Right ventricle myocardium superior (tissue), 1 donor: ENCODE results near the gene FBXL19. TPM values are rescaled to one million over a fixed set of nuclear protein-coding genes. Genes with fewer than 3 reads are reported as not detected.
A peak's percentile ranks its signal among the peaks of the same experiment; 100 is the strongest.

Experiments
- ATAC-seq: fragments of 200-7000 bp; cut with Tn5 transposase; one replicate; pipeline ENCODE4 v1.9.1; 2020; ENCODE audit warnings: mild to moderate bottlenecking; ENCODE audit not compliant: poor library complexity
- DNase-seq: peaks from one replicate; pipeline ENCODE4 v3.0.0-alpha.2; 2020
- intact Hi-C: fragments of 100-400 bp; cut with DNase I; formaldehyde crosslinking; loops from one replicate; pipeline ENCODE4 v1.11.2; 2022
- total RNA-seq: library from RNA; stranded (reverse); fragmentation: NEBNext Ultra II Directional; extraction: Animal tissue kit (Norgen Biotek cat#: 25700); gene quantifications from one replicate; pipeline ENCODE4 v1.2.1, GENCODE V29; 2021
- donor health status: DM: no; HTN: yes; CAD: no; lungs with severe emphysema.

FBXL19 gene
- total RNA-seq, 1 donor from 2014 or later: 4.7 TPM

DNA sequence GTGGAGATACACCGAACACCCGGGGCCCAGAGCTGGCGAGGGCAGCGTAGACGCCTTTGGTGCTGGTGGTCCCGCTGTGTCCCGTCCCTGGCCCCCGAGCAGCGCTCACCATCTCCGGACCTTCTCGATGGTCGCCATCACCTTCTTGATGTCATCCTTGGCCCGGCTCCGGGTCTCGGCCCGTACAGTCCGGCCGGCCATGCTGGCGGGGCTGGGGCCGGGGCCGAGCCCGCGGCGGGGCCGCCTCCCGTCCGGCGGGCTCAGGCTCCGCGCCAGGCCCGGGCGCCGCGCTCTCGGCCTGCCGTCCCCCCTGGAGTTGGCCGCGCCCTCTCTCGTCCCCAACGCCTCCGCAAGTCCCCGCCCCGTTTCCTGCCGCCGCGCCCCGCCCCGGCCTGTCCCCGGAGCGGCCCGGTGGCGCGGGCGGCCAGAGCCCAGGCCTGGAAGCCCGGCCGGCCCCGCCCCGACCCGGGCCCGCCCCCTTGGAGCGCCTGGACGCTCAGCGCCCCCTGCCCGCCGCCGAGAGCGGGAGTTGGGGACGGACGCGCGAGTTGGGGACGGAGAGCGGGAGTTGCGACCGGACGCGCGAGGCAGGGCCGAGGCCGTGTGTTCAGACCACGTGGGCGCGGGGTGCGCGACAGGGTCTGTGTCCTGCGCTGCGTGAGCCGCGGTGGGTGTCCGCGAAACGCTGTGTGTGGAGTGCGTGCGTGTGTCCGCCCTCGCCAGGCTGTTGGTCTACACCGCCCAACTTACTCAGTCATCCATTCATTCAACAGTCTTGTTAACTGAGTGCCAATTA lies 29.4 kb upstream of the FBXL19 start, which contains the start of gene BCL7C:
TSS of gene BCL7C (minus strand) at position 334 of the 796 bp plus-strand sequence. CDS start at position 201, 133 bp downstream.
- ATAC-seq (peak; percentile 87), DNase-seq (peak; percentile 97)
- intact Hi-C loops: no loop called here

DNA sequence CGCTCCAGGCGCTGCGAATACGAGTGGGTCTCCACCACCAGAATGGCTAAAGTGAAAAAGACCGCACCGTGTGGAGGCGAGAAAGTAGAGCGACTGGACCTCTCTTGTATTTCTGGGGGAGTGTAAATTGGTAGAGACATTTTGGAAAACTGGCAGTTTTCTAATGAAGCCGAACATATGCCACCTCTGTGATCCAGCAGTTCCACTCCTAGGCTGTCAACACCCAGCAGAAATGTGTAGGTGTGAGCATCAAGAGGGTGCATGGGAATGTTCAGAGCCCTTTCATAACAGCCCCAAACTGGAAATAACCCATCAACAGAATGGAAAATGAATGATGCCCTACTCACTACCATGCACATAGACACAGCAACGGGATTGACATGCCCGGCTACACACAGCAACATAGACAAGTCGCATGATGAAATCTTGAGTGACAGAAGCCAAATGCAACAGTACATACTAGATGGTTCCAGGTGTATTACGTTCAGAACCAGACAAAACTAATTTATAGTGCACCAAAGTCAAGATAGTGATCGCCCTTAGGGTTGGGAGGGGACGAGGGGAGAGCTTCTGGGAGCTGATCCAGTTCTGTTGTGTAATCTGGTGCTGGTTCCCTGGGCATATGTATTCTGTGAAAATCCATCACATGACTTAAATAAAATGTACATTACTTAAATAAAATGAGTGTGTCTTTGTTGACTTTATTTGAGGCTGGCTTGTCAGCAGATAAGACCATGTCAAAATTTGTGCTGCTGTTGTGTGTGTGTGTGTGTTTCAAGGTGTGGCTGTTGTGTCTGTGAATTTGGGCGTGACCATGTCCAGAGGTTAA lies 28.6 kb upstream of the FBXL19 start:
- ATAC-seq: no peak
- no peak for DNase-seq
- intact Hi-C loops: no loop called here

DNA sequence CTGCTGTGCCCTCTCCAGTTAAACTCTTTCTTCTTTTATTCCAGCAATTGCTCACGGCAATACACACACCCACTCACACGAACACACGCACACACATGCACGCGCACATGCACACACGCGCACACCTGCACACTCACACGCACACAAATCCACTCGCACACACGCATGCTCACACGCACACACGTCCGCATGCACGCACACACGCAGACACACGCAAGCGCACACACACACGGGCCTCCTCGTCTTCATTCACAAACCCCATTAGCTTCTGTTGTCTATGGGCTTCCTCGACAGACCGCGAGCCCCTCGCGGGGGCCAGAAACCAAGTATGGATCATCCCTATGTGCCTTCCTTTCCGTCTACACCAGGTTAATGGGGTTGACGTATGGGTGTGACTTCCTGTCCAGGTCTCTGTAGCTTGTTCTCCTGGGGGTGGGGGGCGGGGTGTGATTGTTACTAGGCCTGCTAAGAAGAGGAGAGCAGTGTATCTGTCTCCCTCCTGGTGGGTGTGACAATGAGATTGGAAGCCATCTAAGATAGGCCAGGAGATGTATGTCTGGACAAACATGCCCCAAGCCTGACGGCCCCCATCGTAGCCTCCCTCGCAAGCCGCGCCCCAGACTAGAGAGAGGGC lies 27.6 kb upstream of the FBXL19 start:
- DNase-seq (no peak), ATAC-seq (peak; percentile 0)
- intact Hi-C loops: no loop called here

DNA sequence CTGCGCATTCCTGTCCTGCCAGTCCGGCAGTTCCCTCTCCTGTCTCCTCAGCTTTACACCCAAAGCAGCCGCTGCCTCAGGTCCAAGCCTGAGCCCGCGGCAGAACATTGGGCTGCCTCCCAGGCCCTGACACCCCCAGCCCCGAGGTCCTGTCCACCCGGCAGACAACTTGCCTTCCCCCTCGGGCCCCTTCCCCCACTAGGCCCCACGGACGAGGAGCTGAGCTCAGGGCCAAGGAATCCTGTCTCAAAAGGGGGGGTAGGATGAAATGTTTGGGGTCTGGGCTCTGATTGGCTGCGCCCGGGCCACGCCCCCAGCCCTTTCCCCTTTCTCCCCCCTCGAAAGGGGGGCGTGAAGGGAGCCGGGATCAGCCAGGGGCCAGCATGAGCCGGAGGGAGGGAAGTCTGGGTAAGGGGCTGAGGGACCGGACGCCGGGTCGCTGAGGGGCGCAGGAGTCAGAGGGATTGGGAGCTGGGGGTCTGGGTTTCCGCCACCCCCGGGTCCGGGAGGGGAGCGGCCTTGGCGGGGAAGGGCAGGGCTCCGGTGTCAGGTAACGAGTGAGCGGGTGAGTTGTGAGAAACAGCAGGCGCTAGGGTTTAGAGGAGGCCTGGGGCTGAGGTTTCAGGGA lies 27.0 kb upstream of the FBXL19 start, which contains the start of gene CTF1:
TSS of gene CTF1 (plus strand) at position 354 of the 628 bp plus-strand sequence. CDS start at position 384, 30 bp downstream.
- intact Hi-C loops: no loop called here
- peak; percentile 88 for DNase-seq
- ATAC-seq: peak; percentile 80

DNA sequence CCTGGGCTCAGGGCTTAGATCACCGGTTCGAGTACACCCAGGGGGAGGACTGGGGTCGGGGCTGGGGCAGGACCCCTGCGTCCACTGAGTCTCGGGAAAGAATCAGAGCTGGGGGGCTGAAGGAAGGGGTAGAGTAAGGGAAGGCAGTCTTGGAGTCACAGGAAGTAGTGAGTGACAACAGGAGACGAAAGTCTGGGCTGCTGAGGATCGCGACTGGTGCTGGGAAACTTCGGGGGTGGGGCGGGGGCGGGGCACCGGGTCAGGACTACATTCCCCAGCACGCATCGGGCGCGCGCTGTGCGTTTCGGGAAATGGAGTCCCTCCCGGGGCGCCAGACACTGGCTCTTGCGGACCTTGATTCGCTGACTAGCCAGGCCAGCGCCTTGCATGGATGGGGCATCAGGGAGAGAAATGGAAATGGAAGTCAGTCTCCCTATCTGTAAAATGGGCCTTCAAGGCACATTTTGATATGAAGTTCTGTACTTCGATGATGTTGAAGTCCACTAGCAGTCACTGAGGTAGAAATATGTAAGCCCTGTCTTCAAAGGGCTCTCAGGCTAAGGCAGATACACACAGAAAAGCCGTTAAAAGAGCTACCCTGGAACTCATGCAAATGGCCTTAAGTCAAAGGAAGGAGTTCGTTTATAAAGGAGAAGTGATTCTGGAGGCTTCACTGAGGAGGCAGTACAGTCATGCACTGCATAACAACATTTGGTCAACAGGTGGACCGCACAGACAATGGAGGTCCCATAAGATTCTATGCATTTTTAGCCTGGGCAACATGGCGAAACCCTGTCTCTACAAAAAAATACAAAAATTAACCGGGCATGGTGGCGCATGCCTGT lies 26.3 kb upstream of the FBXL19 start:
- peak; percentile 96 for DNase-seq
- intact Hi-C loops: no loop called here
- ATAC-seq: peak; percentile 74

DNA sequence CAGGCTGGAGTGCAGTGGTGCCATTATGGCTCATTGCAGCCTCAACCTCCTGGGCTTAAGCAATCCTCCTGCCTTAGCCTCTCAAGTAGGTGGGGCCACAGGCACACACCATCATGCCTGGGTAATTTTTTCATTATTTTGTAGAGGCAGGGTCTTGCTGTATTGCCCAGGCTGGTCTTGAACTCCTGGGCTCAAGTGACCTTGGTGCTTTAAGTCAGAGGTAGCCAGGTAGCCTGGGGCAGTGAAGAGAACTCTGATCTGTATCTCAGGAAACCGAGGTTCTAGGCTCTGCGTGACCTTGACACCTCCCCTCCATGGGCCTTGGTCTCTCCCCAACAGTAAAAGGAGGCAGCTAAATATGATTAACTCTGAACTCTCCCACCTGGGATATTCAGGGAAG lies 23.6 kb upstream of the FBXL19 start:
- DNase-seq: no peak
- no peak for ATAC-seq
- intact Hi-C loops: loop anchor here (5.0 kb wide), 1 partner anchor 52 kb away; no protein-coding TSS in a partner anchor

DNA sequence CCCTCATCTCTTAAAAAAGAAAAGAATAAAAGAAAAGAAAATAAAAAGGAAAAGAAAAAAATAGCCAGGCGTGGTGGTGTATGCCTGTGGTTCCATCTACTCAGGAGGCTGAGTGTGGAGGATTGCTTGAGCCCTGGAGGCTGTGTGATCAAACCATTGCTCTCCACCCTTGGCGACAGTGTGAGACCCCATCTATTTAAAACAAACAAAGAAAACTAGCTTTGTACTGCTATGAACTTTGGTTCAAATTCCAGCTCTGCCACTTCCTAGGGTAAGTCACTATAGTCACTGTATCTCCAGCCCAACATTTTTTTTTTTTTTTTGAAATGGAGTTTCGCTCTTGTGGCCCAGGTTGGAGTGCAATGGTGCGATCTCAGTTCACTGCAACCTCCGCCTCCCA lies 22.8 kb upstream of the FBXL19 start:
- DNase-seq: no peak
- intact Hi-C loops: loop anchor here (5.0 kb wide), 1 partner anchor 53 kb away; no protein-coding TSS in a partner anchor
- no peak for ATAC-seq

DNA sequence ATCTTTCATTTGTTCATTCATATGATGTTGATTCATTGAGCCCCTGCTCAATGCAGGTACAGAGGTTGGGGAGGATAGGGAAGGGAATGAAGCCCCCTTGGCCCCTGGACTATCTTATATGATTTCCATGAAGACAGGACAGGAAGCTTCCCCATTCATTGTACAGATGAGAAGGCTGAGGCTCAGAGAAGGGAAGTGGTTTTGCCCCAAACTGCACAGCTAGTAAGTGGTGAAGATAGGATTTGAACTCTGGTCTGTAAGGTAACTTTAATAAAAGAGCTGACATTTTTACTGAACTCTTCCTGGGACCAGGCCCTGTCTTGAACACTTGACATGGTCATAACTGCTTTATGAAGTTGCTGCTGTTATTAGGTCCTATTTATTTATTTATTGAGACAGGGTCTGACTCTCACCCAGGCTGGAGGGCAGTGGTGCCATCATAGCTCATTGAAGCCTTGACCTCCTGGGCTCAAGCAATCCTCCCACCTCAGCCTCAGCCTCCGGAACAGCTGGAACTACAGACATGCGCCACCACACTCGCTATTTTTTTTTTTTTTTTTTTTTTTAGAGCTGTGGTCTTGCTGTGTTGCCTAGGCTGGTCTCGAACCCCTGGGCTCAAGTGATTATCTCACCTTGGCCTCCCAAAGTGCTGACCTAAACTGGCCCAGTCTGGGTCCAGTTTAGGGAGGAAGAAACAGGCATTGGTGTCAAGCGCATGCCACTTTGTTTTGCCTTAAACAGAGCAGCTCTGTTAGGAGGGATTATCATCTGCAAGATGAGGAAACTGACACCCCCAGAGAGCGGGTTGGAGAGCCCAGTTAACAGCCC lies 22.0 kb upstream of the FBXL19 start:
- ATAC-seq: no peak
- intact Hi-C loops: loop anchor here (5.0 kb wide), 1 partner anchor 54 kb away; no protein-coding TSS in a partner anchor
- no peak for DNase-seq

DNA sequence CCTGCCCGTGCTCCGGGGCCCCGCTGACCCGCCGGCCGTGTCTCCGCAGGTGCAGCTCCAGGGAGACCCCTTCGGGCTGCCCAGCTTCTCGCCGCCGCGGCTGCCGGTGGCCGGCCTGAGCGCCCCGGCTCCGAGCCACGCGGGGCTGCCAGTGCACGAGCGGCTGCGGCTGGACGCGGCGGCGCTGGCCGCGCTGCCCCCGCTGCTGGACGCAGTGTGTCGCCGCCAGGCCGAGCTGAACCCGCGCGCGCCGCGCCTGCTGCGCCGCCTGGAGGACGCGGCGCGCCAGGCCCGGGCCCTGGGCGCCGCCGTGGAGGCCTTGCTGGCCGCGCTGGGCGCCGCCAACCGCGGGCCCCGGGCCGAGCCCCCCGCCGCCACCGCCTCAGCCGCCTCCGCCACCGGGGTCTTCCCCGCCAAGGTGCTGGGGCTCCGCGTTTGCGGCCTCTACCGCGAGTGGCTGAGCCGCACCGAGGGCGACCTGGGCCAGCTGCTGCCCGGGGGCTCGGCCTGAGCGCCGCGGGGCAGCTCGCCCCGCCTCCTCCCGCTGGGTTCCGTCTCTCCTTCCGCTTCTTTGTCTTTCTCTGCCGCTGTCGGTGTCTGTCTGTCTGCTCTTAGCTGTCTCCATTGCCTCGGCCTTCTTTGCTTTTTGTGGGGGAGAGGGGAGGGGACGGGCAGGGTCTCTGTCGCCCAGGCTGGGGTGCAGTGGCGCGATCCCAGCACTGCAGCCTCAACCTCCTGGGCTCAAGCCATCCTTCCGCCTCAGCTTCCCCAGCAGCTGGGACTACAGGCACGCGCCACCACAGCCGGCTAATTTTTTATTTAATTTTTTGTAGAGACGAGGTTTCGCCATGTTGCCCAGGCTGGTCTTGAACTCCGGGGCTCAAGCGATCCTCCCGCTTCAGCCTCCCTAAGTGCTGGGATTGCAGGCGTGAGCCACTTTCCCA lies 21.1 kb upstream of the FBXL19 start:
- intact Hi-C loops: loop anchor here (5.0 kb wide), 1 partner anchor 55 kb away; no protein-coding TSS in a partner anchor
- ATAC-seq: peak; percentile 90
- peak; percentile 87 for DNase-seq

DNA sequence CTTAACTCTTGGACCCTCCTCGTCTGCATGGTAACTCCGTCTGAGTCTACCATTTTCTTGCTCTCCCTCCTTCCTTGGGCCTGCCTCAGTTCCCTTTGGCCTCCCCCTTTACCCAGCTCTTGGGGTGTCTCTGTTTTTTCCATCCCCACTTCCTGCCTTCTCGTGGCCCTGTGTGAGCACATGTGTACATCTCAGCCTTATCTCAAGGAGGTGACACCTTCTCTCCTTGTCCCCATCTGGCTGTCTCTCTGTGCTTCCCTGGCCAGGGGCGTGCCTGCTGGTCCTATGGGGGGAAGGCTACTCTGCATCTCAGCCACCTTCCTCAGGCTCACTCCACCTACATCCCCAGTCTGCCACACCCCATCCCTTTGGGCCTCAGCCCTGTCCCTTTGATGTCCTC lies 20.4 kb upstream of the FBXL19 start:
- no peak for ATAC-seq
- no peak for DNase-seq

DNA sequence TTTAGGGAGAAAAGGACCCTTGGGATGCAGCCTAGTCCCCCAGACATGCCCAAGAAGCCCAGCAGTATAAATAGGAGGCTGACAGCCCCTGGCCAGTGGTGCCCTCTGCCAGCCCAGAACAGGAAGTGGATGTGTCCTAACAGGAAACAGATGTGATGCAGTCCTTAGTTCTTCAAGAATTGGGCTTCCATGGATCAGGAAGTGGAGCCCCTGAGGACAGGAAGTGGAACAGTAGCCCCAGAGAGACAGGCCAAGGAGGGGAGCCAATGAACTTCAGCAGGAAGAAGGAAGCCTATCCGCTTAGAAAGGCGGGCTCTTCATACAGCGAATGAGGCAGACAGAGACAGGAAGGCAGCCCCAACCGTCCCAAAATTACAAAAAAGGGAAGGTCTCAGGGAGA lies 19.8 kb upstream of the FBXL19 start:
- ATAC-seq: peak; percentile 44
- peak; percentile 50 for DNase-seq
- intact Hi-C loops: loop anchor here (5.0 kb wide), 1 partner anchor 56 kb away; no protein-coding TSS in a partner anchor

More for the DNA sequence above, 20.4 kb upstream of the FBXL19 start:
- intact Hi-C loops: loop anchor here (5.0 kb wide), 1 partner anchor 56 kb away; no protein-coding TSS in a partner anchor

DNA sequence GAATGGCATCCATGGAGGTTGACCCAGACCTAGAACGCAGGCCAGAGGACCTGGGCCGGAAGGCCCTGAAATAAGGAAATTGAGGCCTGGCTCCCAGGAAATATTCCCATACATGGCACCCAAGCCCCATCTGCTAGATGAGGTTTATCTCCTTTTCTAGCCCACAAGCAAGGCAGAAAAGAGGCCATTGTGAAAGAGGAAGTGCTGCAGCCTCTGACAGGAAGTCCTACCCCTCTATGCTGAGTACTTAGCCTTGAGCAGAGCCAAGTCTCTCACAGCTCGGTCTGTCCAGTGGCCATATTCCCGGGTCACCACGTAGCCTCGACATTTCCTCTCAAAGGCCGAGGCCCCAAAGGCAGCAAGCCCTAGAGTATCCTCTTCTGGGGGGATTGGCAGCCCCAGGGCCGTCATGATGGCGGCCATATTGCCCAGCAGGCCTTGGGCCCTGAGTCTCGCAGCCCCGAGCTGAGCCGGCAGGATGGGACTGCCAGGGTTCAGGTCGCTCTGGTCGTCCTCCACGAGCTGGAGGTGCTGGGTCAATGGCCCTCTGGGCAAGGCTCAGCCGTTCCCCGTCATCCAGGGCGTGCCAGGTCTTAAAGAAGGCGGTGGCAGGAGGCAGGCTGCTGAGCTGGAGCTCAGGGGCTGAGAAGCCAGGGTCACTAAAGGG lies 19.1 kb upstream of the FBXL19 start:
- intact Hi-C loops: loop anchor here (5.0 kb wide), 1 partner anchor 57 kb away; no protein-coding TSS in a partner anchor
- peak; percentile 46 for DNase-seq
- ATAC-seq: no peak

DNA sequence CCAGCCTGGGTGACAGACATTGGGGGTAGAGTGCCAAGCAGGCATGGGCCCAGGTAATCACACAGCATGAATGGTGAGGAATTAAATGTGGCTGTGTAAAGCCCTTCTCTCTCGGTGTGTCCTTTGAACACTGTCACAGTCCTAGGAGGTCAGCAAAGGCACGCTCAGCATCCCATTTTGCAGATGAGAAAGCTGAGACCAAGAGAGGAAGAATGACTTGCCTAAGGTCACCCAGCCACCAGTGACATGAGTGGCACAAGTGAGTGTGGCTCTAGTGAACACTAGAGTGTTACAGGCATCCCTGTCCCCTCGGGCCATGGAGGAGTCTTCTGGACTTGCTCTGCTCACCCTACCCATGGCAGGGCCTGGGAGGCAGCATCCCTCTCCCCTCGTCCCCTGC lies 16.3 kb upstream of the FBXL19 start:
- DNase-seq (no peak), ATAC-seq (no peak)
- intact Hi-C loops: no loop called here

DNA sequence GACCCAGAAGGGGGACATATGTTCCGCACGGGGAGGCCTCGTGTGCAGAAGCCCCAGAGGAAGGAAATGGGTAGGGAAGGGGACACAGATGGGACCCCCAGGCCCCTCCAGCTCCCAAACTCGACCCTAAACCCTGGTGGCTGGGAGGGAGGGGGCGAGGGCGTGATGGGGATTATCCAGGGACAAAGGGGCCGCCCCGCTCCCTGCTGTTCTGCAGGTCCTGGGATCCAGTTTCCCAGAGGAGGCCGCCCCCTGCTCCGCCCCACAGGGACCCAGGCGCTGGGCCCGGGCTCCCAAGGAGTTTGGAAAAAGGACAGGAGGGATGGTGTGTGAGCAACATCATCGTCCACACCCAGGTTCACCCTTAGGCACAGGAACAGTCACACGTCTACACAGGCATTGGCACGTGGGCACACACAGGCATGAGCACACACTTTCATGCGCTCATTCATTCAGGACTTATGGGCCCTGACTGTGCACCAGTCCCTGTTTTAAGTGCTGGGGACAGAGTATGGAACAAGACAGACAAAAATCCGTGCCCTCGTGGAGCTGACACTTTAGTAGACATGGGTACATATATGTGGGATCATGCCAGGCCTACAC lies 12.8 kb upstream of the FBXL19 start:
- ATAC-seq: no peak
- DNase-seq: no peak
- intact Hi-C loops: no loop called here
